ENCODE data around the gene MAD1L1. TPM values are rescaled to one million over a fixed set of nuclear protein-coding genes. Genes with fewer than 3 reads are reported as not detected.

Gene MAD1L1
- total and polyA plus RNA-seq, 2 of the 13 experiments (the other 11 are each of a cell fraction or from before 2014, with no cell fraction given) = 17.4 to 64.7 TPM

- Histone ChIP-seq H3K79me2 (ENCODE audit: insufficient read depth, low read length) (no peaks in the 10 kb centered on the region), H4K20me1 (ENCODE audit: insufficient read depth, low read length) (no peaks in the 10 kb centered on the region), H3K36me3 (replicated peaks in 1 of 2; ENCODE audit: control insufficient read depth in 1 of 2, insufficient read depth in 2 of 2, low read length in 2 of 2) (peaks cover 5 to 13% of the 10 kb centered on the region in 2 experiments; a peak in 3 of 5 replicates), H3K4me2 (ENCODE audit: low read depth, low read length) (no peak overlapping the region), H2AFZ (ENCODE audit: low read length) (no peak overlapping the region), H3K4me1 (ENCODE audit: insufficient read depth, low read length) (peaks cover 23% of the 10 kb centered on the region), H3K9me3 (ENCODE audit: low read length) (no peaks in the 10 kb centered on the region), H3K9ac (ENCODE audit: insufficient read depth, low read depth, low read length) (no peak overlapping the region), H3K4me3 (replicated peaks in 1 of 3; ENCODE audit: insufficient read depth in 1 of 3, low read depth in 2 of 3, low read length in 3 of 3) (no peak overlapping the region), H3K27ac (ENCODE audit: extremely low read length, insufficient read depth, low read length) (no peak overlapping the region), H3K27me3 (ENCODE audit: control insufficient read depth in 1 of 2, insufficient read depth in 2 of 2, low read length in 2 of 2) (no peaks in the 10 kb centered on the region)
- ChIA-PET POLR2A (no interaction called here), CTCF (ENCODE audit: low intra/inter-chr PET ratio, low total read pairs) (no interaction called here)
- intact Hi-C loops (cut with micrococcal nuclease; ENCODE audit: unreplicated experiment) = no loop called here
- TF ChIP-seq BRF2 (CRISPR knock-in tag; IDR thresholded peaks at IDR 0.05) (no peak), HNRNPLL (IDR thresholded peaks at IDR 0.05; ENCODE audit: low read depth, low read length, poor library complexity, severe bottlenecking) (no peak), ZNF121 (CRISPR knock-in tag; IDR thresholded peaks at IDR 0.05) (no peak), FOXA1 (IDR thresholded peaks at IDR 0.05) (no peak), FOXA1 (CRISPR knock-in tag; IDR thresholded peaks at IDR 0.05) (no peak), ZNF496 (CRISPR knock-in tag; IDR thresholded peaks at IDR 0.05; ENCODE audit: insufficient replicate concordance) (no peak), CHD2 (IDR thresholded peaks at IDR 0.05; ENCODE audit: low read depth, low read length) (no peak), IRF2 (CRISPR knock-in tag; IDR thresholded peaks at IDR 0.05) (no peak), ZNF780A (CRISPR knock-in tag; IDR thresholded peaks at IDR 0.05) (no peak), MYNN (CRISPR knock-in tag; IDR thresholded peaks at IDR 0.05; ENCODE audit: low read depth) (no peak), GFI1 (CRISPR knock-in tag; IDR thresholded peaks at IDR 0.05; ENCODE audit: borderline replicate concordance) (no peak), SNAI1 (CRISPR knock-in tag; IDR thresholded peaks at IDR 0.05; ENCODE audit: borderline replicate concordance) (no peak), ZNF205 (CRISPR knock-in tag; IDR thresholded peaks at IDR 0.05) (no peak), ZNF800 (CRISPR knock-in tag; IDR thresholded peaks at IDR 0.05) (no peak), THAP11 (CRISPR knock-in tag; IDR thresholded peaks at IDR 0.05) (no peak)
- DNase-seq (ENCODE audit: low spot score) = no peak
- FAIRE-seq = no peak
- ATAC-seq = no peak
- no TSS peak for BruUV-seq (replicated peaks)
- in situ Hi-C loops (cut with HindIII; ENCODE audit: extremely low pct_ligation_motif_present, low pct_unique_long_range_greater_than_20kb) = no loop called here
- 100% methylated on average over 4 of the region's 18 CpGs for WGBS (ENCODE audit: low lambda C conversion rate)
These were observed 216.6 kb downstream of the MAD1L1 start for GRCh38 chr7:2016021-2016631.

All from HepG2 (cell line).